ENCODE measurements around the gene RERGL.

GRCh38 chr12:18135509-18135908, 45.5 kb upstream of the RERGL start:
- TF ChIP-seq EZH2 (IDR thresholded peaks at IDR 0.05; ENCODE audit: low read length) = no peak
- TF ChIP-seq, protein P1, sequence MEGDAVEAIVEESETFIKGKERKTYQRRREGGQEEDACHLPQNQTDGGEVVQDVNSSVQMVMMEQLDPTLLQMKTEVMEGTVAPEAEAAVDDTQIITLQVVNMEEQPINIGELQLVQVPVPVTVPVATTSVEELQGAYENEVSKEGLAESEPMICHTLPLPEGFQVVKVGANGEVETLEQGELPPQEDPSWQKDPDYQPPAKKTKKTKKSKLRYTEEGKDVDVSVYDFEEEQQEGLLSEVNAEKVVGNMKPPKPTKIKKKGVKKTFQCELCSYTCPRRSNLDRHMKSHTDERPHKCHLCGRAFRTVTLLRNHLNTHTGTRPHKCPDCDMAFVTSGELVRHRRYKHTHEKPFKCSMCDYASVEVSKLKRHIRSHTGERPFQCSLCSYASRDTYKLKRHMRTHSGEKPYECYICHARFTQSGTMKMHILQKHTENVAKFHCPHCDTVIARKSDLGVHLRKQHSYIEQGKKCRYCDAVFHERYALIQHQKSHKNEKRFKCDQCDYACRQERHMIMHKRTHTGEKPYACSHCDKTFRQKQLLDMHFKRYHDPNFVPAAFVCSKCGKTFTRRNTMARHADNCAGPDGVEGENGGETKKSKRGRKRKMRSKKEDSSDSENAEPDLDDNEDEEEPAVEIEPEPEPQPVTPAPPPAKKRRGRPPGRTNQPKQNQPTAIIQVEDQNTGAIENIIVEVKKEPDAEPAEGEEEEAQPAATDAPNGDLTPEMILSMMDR (optimal IDR thresholded peaks at IDR 0.05 in 1 of 3, IDR thresholded peaks at IDR 0.05 in 1 of 3, conservative IDR thresholded peaks at IDR 0.05 in 1 of 3; ENCODE audit: extremely low read depth in 1 of 3, insufficient read depth in 2 of 3, low read length in 3 of 3) = no peak
